GM13977 (cell line): Measurements from ENCODE around the gene CRB2.

Experiments
- DNase-seq: peaks from one replicate; pipeline ENCODE4 v3.0.0; 2012; ENCODE audit warnings: low spot score
- CTCF ChIP-seq: IDR thresholded peaks from 2 replicates; pipeline ENCODE4 v1.5.1; 2012; ENCODE audit warnings: mild to moderate bottlenecking, control low read depth; ENCODE audit not compliant: insufficient read depth; ENCODE audit errors: extremely low read depth, missing control alignments
- in situ Hi-C: fragments of 300-500 bp; cut with MboI; formaldehyde crosslinking; loops from one replicate; pipeline ENCODE4 v1.12.0; 2022; ENCODE audit warnings: low sequenced_read_pairs, low pct_unique_long_range_greater_than_20kb, mixed read lengths, inconsistent platforms; ENCODE audit not compliant: unreplicated experiment

CRB2 gene

GRCh38 chr9:123372766-123373446 is 16.9 kb downstream of the CRB2 start:
- no peak for TF ChIP-seq CTCF
- DNase-seq, result no peak
- in situ Hi-C loops, result loop anchor here (25.0 kb wide), 1 partner anchor 911 kb away; no protein-coding TSS in a partner anchor

- TF ChIP-seq CTCF, result no peak
- in situ Hi-C loops, result loop anchor here (25.0 kb wide), 1 partner anchor 911 kb away; no protein-coding TSS in a partner anchor
- no peak for DNase-seq
Measured at GRCh38 chr9:123373447-123373923, 17.5 kb downstream of the CRB2 start.

- TF ChIP-seq CTCF, result no peak
- DNase-seq, result no peak
- in situ Hi-C loops, result loop anchor here (25.0 kb wide), 1 partner anchor 912 kb away; no protein-coding TSS in a partner anchor
Measured at GRCh38 chr9:123373946-123374345, 17.9 kb downstream of the CRB2 start.

- TF ChIP-seq CTCF, result no peak
Measured at GRCh38 chr9:123375469-123376132, 19.6 kb downstream of the CRB2 start.

GRCh38 chr9:123376218-123377071 is 20.4 kb downstream of the CRB2 start:
- in situ Hi-C loops, result no loop called here
- no peak for DNase-seq
- no peak for TF ChIP-seq CTCF

More at GRCh38 chr9:123375469-123376132, 19.6 kb downstream of the CRB2 start:
- DNase-seq, result no peak
- in situ Hi-C loops, result no loop called here
